Neural cell (in vitro differentiated cells): ENCODE results near the gene RAX. TPM values are rescaled to one million over a fixed set of nuclear protein-coding genes. Genes with fewer than 3 reads are reported as not detected.

Experiments
- H2AFZ ChIP-seq: fragments of 200-600, 300-800 bp; sonication (generic), shearing (Covaris generic); 2 replicates; pipeline ENCODE4 v1.6.0; 2014; ENCODE audit warnings: low read depth, mild to moderate bottlenecking, antibody characterized with exemption, low read length, moderate library complexity
- H3F3A ChIP-seq: fragments of 200-600 bp; shearing (Covaris generic); 2 replicates; pipeline ENCODE4 v1.6.1; 2016; ENCODE audit warnings: mild to moderate bottlenecking, moderate library complexity, mixed read lengths, antibody characterized with exemption, low read length; ENCODE audit not compliant: insufficient read depth, poor library complexity, severe bottlenecking
- H3K27ac ChIP-seq: fragments of 200-600, 300-800 bp; sonication (generic), shearing (Covaris generic); 2 replicates; pipeline ENCODE4 v1.5.1; 2014; ENCODE audit warnings: mild to moderate bottlenecking, low read length, moderate library complexity
- H3K27me3 ChIP-seq: fragments of 300-800, 200-600 bp; sonication (generic), shearing (Covaris generic); 2 replicates; pipeline ENCODE4 v1.6.0; 2014; ENCODE audit warnings: mild to moderate bottlenecking, low read depth, low read length, moderate library complexity; ENCODE audit not compliant: insufficient read depth
- H3K36me3 ChIP-seq: fragments of 300-800, 200-600 bp; sonication (generic), shearing (Covaris generic); 2 replicates; pipeline ENCODE4 v1.5.1; 2014; ENCODE audit warnings: mild to moderate bottlenecking, antibody characterized with exemption, low read length, moderate library complexity; ENCODE audit not compliant: insufficient read depth
- H3K4me2 ChIP-seq: fragments of 300-800, 200-600 bp; sonication (generic), shearing (Covaris generic); 2 replicates; pipeline ENCODE4 v1.6.0; 2014; ENCODE audit warnings: mild to moderate bottlenecking, low read length
- H3K4me3 ChIP-seq: fragments of 300-800, 200-600 bp; sonication (generic), shearing (Covaris generic); 2 replicates; pipeline ENCODE4 v1.5.1; 2014; ENCODE audit warnings: mild to moderate bottlenecking, low read length, moderate library complexity
- H3K79me2 ChIP-seq: fragments of 200-600 bp; shearing (Covaris generic); replicated peaks from 2 replicates; pipeline ENCODE4 v1.6.0; 2014; ENCODE audit warnings: mild to moderate bottlenecking, low read length, moderate library complexity; ENCODE audit not compliant: insufficient read depth
- H3K9ac ChIP-seq: fragments of 300-800, 200-600 bp; sonication (generic), shearing (Covaris generic); 2 replicates; pipeline ENCODE4 v1.6.1; 2016; ENCODE audit warnings: mild to moderate bottlenecking, low read length, mixed read lengths
- H3K9me2 ChIP-seq: fragments of 200-600 bp; shearing (Covaris generic); 2 replicates; pipeline ENCODE4 v1.6.1; 2016; ENCODE audit warnings: mild to moderate bottlenecking, low read length, mixed read lengths; ENCODE audit not compliant: insufficient read depth
- H3K9me3 ChIP-seq: fragments of 200-600, 300-800 bp; sonication (generic), shearing (Covaris generic); 2 replicates; pipeline ENCODE4 v1.6.1; 2016; ENCODE audit warnings: mild to moderate bottlenecking, mixed run types, low read length, moderate library complexity, mixed read lengths
- H4K20me1 ChIP-seq: fragments of 200-600 bp; shearing (Covaris generic); 2 replicates; pipeline ENCODE4 v1.6.1; 2016; ENCODE audit warnings: mild to moderate bottlenecking, mixed run types; ENCODE audit not compliant: insufficient read depth
- CTCF ChIP-seq: fragments of 450-650 bp; IDR thresholded peaks from 2 replicates; pipeline ENCODE4 v1.5.1; 2014; ENCODE audit warnings: antibody characterized with exemption, mild to moderate bottlenecking, moderate library complexity; ENCODE audit not compliant: poor library complexity, severe bottlenecking
- EP300 ChIP-seq: fragments of 450-650 bp; conservative IDR thresholded peaks from 2 replicates; pipeline ENCODE4 v1.6.1; 2014; ENCODE audit warnings: antibody characterized with exemption, mild to moderate bottlenecking, moderate library complexity; ENCODE audit not compliant: poor library complexity, severe bottlenecking
- EZH2 ChIP-seq: fragments of 200-600, 300-800 bp; shearing (Covaris generic), sonication (generic); IDR thresholded peaks from 2 replicates; pipeline ENCODE4 v1.6.1; 2014; ENCODE audit warnings: antibody characterized with exemption, low read length, borderline replicate concordance, mild to moderate bottlenecking; ENCODE audit not compliant: insufficient read depth, poor library complexity, severe bottlenecking
- MXI1 ChIP-seq: fragments of 450-650 bp; conservative IDR thresholded peaks from 2 replicates; pipeline ENCODE4 v1.6.1; 2014; ENCODE audit warnings: antibody characterized with exemption, mild to moderate bottlenecking; ENCODE audit not compliant: poor library complexity, severe bottlenecking
- POLR2AphosphoS5 ChIP-seq: IDR thresholded peaks from 2 replicates; pipeline ENCODE4 v1.6.1; 2012
- RAD21 ChIP-seq: fragments of 450-650 bp; conservative IDR thresholded peaks from 2 replicates; pipeline ENCODE4 v1.6.1; 2014; ENCODE audit warnings: antibody characterized with exemption, mild to moderate bottlenecking, moderate library complexity
- REST ChIP-seq: IDR thresholded peaks from 2 replicates; pipeline ENCODE4 v1.6.1; 2012; ENCODE audit warnings: borderline replicate concordance
- SMC3 ChIP-seq: fragments of 450-650 bp; conservative IDR thresholded peaks from 2 replicates; pipeline ENCODE4 v1.6.1; 2014; ENCODE audit warnings: antibody characterized with exemption, mild to moderate bottlenecking, moderate library complexity; ENCODE audit not compliant: poor library complexity
- TAF1 ChIP-seq: IDR thresholded peaks from 2 replicates; pipeline ENCODE4 v1.6.1; 2012; ENCODE audit warnings: low read depth
- polyA plus RNA-seq: library from polyadenylated mRNA; depleted of rRNA; stranded (reverse); fragments of >200 nt; gene quantifications from 2 replicates; pipeline ENCODE4 v1.2.3, GENCODE V29; 2014

The RAX gene
- polyA plus RNA-seq, 1 donor from 2014 or later = not detected

- H3K4me2 ChIP-seq = no peak overlapping the region
Measured at GRCh38 chr18:59222341-59222740, 50.9 kb downstream of the RAX start.

More at GRCh38 chr18:59222341-59222740, 50.9 kb downstream of the RAX start:
- no peaks in the 10 kb centered on the region for H3K9me2 ChIP-seq
- no peaks in the 10 kb centered on the region for H4K20me1 ChIP-seq
- no peaks in the 10 kb centered on the region for H3K79me2 ChIP-seq
- TF ChIP-seq POLR2AphosphoS5 = no peak
- TF ChIP-seq EZH2 = no peak
- TF ChIP-seq TAF1 = no peak
- no peak for TF ChIP-seq CTCF
- TF ChIP-seq REST = no peak
- TF ChIP-seq EP300 = no peak
- no peak for TF ChIP-seq SMC3
- no peak for TF ChIP-seq RAD21
- no peak for TF ChIP-seq MXI1
- H3K4me3 ChIP-seq = no peak overlapping the region
- H2AFZ ChIP-seq = no peak overlapping the region
- no peak overlapping the region for H3K27ac ChIP-seq
- H3K9me3 ChIP-seq = no peaks in the 10 kb centered on the region
- H3F3A ChIP-seq = no peaks in the 10 kb centered on the region
- no peaks in the 10 kb centered on the region for H3K36me3 ChIP-seq
- no peak overlapping the region for H3K9ac ChIP-seq
- peaks cover 61% of the 10 kb centered on the region for H3K27me3 ChIP-seq
